ENCODE data around the gene TMEM42. TPM values are rescaled to one million over a fixed set of nuclear protein-coding genes. Genes with fewer than 3 reads are reported as not detected.

Gene TMEM42
- total RNA-seq, 1 experiment from 2014 or later = 11.8 TPM

- no peaks in the 10 kb centered on the region; a peak in 1 of 5 replicates for H3K9me3 Mint-ChIP-seq
- peaks cover 7 to 10% of the 10 kb centered on the region in 2 experiments for H3K4me1 Mint-ChIP-seq
These were observed 52.3 kb downstream of the TMEM42 start for GRCh38 chr3:44913868-44914468.

More at GRCh38 chr3:44913868-44914468, 52.3 kb downstream of the TMEM42 start:
- no peak overlapping the region for H2BK120ac ChIP-seq (ENCODE audit: low read depth, low read length, poor library complexity, severe bottlenecking)
- no peak overlapping the region for H4K91ac ChIP-seq (ENCODE audit: insufficient read length, low read depth, low read length)
- H4K8ac ChIP-seq (replicated peaks; ENCODE audit: insufficient read length, low read depth, low read length) = no peak overlapping the region
- Mint-ChIP-seq H3K27me3 (ENCODE audit: low read depth) (peaks cover 12% of the 10 kb centered on the region), H3K27ac (peak overlapping the region in 1 of 3 experiments; percentile 51; a peak in 2 of 7 replicates), H3K36me3 (ENCODE audit: insufficient read depth in 1 of 3, low read depth in 3 of 3) (peaks cover 0 to 4% (median 0%) of the 10 kb centered on the region in 3 experiments; a peak in 2 of 7 replicates), H3K4me3 (no peak overlapping the region)
- H3T11ph ChIP-seq (ENCODE audit: low read length) = no peak overlapping the region
- H4K20me1 ChIP-seq (ENCODE audit: control insufficient read depth, insufficient read depth, insufficient read length) = no peaks in the 10 kb centered on the region
- no peaks in the 10 kb centered on the region for H3K4me1 ChIP-seq (ENCODE audit: insufficient read depth, low read length)
- H3K9me3 ChIP-seq (ENCODE audit: control insufficient read depth, low read depth, low read length) = no peaks in the 10 kb centered on the region
- H2AFZ ChIP-seq (ENCODE audit: low read length) = no peak overlapping the region
- no peak overlapping the region for H2BK5ac ChIP-seq (ENCODE audit: insufficient read length, low read length)
- no peaks in the 10 kb centered on the region for H3K23me2 ChIP-seq (ENCODE audit: insufficient read length, low read depth, low read length, poor library complexity, severe bottlenecking)
- no peak overlapping the region for H2BK20ac ChIP-seq (ENCODE audit: low read depth, low read length, poor library complexity, severe bottlenecking)
- no peak overlapping the region for H2BK12ac ChIP-seq (ENCODE audit: insufficient read length, low read depth, low read length)
- no peak overlapping the region for H3K9ac ChIP-seq (ENCODE audit: extremely low read depth, insufficient read length, low read length)
- no peak overlapping the region for H3K4ac ChIP-seq (ENCODE audit: low read depth, low read length)
- no peak overlapping the region for H2AK5ac ChIP-seq (ENCODE audit: insufficient read length, low read length)
- H3K56ac ChIP-seq (ENCODE audit: insufficient read length, low read depth, low read length) = no peak overlapping the region
- no peaks in the 10 kb centered on the region for H3K79me1 ChIP-seq (ENCODE audit: insufficient read depth, low read depth, low read length, poor library complexity, severe bottlenecking)
- peak; percentile 85 for DNase-seq
- no peak overlapping the region for H3K14ac ChIP-seq (ENCODE audit: insufficient read depth, low read length)
- H3K27ac ChIP-seq (ENCODE audit: insufficient read length, low read depth, low read length) = no peak overlapping the region
- TF ChIP-seq CTCF (conservative IDR thresholded peaks at IDR 0.05) = peak; percentile 93
- no peak overlapping the region for H3K4me2 ChIP-seq (ENCODE audit: insufficient read depth, insufficient read length, low read length)
- no peak overlapping the region for H3K23ac ChIP-seq (ENCODE audit: insufficient read length, low read depth, low read length)
- H3K79me2 ChIP-seq (ENCODE audit: insufficient read depth, low read length) = no peaks in the 10 kb centered on the region
- H3K18ac ChIP-seq (ENCODE audit: insufficient read length, low read depth, low read length) = no peak overlapping the region
- no peak overlapping the region for H4K5ac ChIP-seq (ENCODE audit: insufficient read length, low read depth, low read length)
- no peak overlapping the region for H2BK15ac ChIP-seq (ENCODE audit: low read depth, low read length)
- no peaks in the 10 kb centered on the region for H3K27me3 ChIP-seq (ENCODE audit: insufficient read depth, low read length)
- no CpG with 5 or more reads among the region's 4 CpGs for WGBS (ENCODE audit: extremely low coverage, insufficient read length, low lambda C conversion rate)
